AG09319 (cell line): ENCODE results near the gene ALDH1A2.

Source experiments
- DNase-seq: peaks from one replicate; pipeline ENCODE4 v3.0.0-alpha.2; 2010; ENCODE audit warnings: low read depth; ENCODE audit errors: extremely low read depth
- CTCF ChIP-seq: IDR thresholded peaks from 2 replicates; pipeline ENCODE4 v1.5.1; 2011; ENCODE audit warnings: low read depth, mild to moderate bottlenecking, inconsistent platforms, low read length, moderate library complexity

ALDH1A2 gene

DNA sequence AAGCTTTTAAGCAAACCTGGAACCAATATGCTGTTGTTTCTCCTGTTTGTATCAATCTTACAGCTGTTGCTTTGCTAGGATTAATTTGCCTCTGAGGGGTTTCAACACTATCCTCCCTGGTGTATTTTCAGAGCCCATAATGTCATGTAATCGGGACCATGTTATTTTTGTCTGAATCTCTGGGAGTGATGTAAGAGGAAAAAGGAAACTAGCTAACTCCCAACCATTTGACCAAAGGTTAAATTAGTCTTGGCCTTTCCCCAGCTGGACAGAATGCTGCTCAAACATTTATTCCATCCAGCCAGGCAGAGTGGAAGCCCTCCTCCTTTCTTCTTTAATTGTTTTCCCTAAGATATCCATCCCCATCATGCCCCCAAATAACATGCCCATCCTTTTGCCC is 142.2 kb downstream of the ALDH1A2 start:
- TF ChIP-seq CTCF: no peak
- no peak for DNase-seq

GRCh38 chr15:57922776-57923175 is 142.7 kb downstream of the ALDH1A2 start:
- DNase-seq: no peak
- TF ChIP-seq CTCF: no peak

- DNase-seq: no peak
- no peak for TF ChIP-seq CTCF
Measured at GRCh38 chr15:57921371-57921770, 144.1 kb downstream of the ALDH1A2 start.

DNA sequence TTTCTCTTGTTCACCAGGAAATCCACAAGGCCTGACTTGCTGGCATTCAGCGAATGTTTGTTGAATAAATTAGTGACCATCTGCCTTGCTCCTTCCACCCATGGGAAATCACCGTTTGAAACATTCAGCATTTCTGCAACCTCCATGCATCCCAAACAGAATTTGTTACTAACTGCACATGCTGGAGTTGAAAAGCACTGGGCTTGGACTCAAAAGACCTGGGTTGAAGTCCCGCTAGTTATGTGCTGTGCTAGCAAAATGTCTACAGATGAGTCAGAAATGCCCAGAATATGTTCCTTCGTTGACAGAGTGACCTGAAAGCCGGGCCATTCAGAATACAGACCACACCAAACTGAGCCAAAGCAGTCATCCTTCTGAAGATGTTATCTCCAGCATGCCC is 144.6 kb downstream of the ALDH1A2 start:
- TF ChIP-seq CTCF: no peak
- DNase-seq: no peak

GRCh38 chr15:57919754-57920153 is 145.8 kb downstream of the ALDH1A2 start:
- DNase-seq: no peak
- no peak for TF ChIP-seq CTCF

- no peak for TF ChIP-seq CTCF
Measured at GRCh38 chr15:57917998-57918397, 147.5 kb downstream of the ALDH1A2 start.

GRCh38 chr15:57916695-57917094 is 148.8 kb downstream of the ALDH1A2 start:
- no peak for TF ChIP-seq CTCF
- no peak for DNase-seq

More at GRCh38 chr15:57917998-57918397, 147.5 kb downstream of the ALDH1A2 start:
- no peak for DNase-seq
